Placental epithelial cell (primary cell): Measurements from ENCODE around the gene L2HGDH. TPM values are rescaled to one million over a fixed set of nuclear protein-coding genes. Genes with fewer than 3 reads are reported as not detected.

Experiments
- small RNA-seq: library from RNA; depleted of rRNA; stranded (forward); fragments of <200 nt; gene quantifications from one replicate; pipeline ENCODE3, GENCODE V24; 2012
- total RNA-seq: library from RNA; depleted of rRNA; stranded (reverse); fragments of >200 nt; gene quantifications from 2 replicates; pipeline ENCODE4 v1.2.3, GENCODE V29; 2012

L2HGDH gene
- total RNA-seq = 4.7 and 5.6 TPM in 2 replicates

GRCh38 chr14:50311972-50312733 lies at the start of gene L2HGDH, which contains the start of gene DMAC2L:
Gene L2HGDH (minus strand): TSS chr14:50312229. CDS start chr14:50312150, 79 bp downstream.
Gene DMAC2L (plus strand): TSS chr14:50312324. CDS start chr14:50321488, 9,164 bp downstream.

DNA sequence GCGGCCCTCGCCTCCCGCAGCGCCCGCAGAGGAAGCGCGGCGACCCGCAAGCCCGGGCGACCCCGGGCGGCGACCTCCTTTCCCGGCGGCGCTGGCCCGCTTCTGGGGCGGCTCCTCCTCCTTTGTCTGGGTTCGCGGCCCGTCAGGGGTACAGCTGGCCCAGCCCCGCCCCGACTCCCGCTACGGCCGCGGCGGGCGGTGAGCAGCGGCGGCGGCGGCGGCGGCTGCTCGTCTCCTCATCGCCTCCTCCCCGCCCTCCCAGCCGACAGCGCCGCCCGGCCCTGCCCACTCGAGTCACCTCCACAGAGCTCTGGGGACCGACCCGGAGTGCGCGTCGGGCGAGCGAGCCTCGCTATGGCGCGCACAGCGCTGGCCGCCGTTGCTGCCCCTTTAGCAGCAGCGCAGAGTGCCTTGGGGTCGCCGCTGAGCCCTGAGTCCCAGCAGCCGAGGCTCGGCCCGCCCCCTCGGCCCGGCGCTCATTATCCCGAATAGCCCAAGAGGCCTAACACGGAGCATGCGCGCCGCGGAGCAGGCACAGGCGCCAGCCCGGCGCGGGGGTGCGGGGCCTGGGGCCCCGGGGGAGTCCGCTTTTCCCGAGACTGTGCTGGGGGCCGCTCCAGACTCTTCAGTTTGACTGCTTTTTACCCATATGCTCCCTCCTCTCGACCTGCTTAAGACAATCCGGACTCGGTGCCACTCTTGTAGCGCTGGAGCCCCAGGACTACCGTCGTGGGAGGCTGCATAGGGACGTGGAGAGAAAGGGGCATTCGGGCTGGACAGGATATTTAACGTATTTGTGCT lies 80.4 kb downstream of the L2HGDH start, which contains the start of gene SOS2:
Gene SOS2, minus strand, starts transcription at position 104 of the 801 bp plus-strand sequence. CDS start 295 bp downstream, outside the sequence.

Small RNAs within 50 kb of the gene (small RNA-seq; reads per million reads assigned to genes)
- 1.7 reads per million, percentile 74 among the genes with 10 or more reads in this experiment for gene MIR4504

Other genes with a start within 250 kb of the L2HGDH start
- gene VCPKMT, start 195.7 kb downstream of the L2HGDH start, total RNA-seq = 7.4 and 7.9 TPM in 2 replicates
- gene SOS2, start 80.7 kb downstream of the L2HGDH start, total RNA-seq = 32.1 and 42.0 TPM in 2 replicates
- gene DMAC2L, start 95 bp upstream of the L2HGDH start, total RNA-seq = 4.0 and 7.9 TPM in 2 replicates
- gene CDKL1, start 84.7 kb upstream of the L2HGDH start, total RNA-seq = 1.2 and 1.6 TPM in 2 replicates
- 48.7 and 70.4 TPM in 2 replicates for gene MAP4K5, start 220.3 kb upstream of the L2HGDH start, total RNA-seq
- gene ATL1, start 247.9 kb upstream of the L2HGDH start, total RNA-seq = 5.9 and 6.0 TPM in 2 replicates